Keratinocyte (primary cell): ENCODE measurements around the gene SCGB1A1. TPM values are rescaled to one million over a fixed set of nuclear protein-coding genes. Genes with fewer than 3 reads are reported as not detected.

Experiments
- DNase-seq: peaks from one replicate; pipeline ENCODE4 v3.0.0-alpha.2; 2011; ENCODE audit warnings: low read depth, missing footprints, low spot score
- FAIRE-seq: peaks from 2 replicates; lab custom pipeline; 2011; peaks lifted over from hg19 to GRCh38; lab: Jason Lieb, UNC
- H2AFZ ChIP-seq: 2 replicates; pipeline ENCODE4 v1.6.0; 2012; ENCODE audit warnings: low read length, control low read depth, inconsistent platforms; ENCODE audit not compliant: control insufficient read depth
- H3K27ac ChIP-seq: 2 replicates; pipeline ENCODE4 v1.5.1; 2011; ENCODE audit warnings: low read length; ENCODE audit not compliant: control insufficient read depth, insufficient read depth
- H3K27me3 ChIP-seq: 3 replicates; pipeline ENCODE4 v1.6.0; 2011; ENCODE audit warnings: low read length; ENCODE audit not compliant: control insufficient read depth, insufficient read depth; ENCODE audit errors: extremely low read depth
- H3K36me3 ChIP-seq, 2 experiments: 2 replicates in 1 of 2; 3 replicates in 1 of 2; pipeline ENCODE4 v1.5.1; 2011; ENCODE audit warnings: low read length in 2 of 2, mild to moderate bottlenecking in 1 of 2; ENCODE audit not compliant: control insufficient read depth in 2 of 2, insufficient read depth in 2 of 2; ENCODE audit errors: extremely low read depth in 1 of 2
- H3K4me1 ChIP-seq: 3 replicates; pipeline ENCODE4 v1.5.1; 2011; ENCODE audit warnings: low read length; ENCODE audit not compliant: control insufficient read depth, insufficient read depth; ENCODE audit errors: extremely low read depth
- H3K4me2 ChIP-seq: 3 replicates; pipeline ENCODE4 v1.6.0; 2011; ENCODE audit warnings: low read depth, low read length; ENCODE audit not compliant: control insufficient read depth, insufficient read depth; ENCODE audit errors: extremely low read depth
- H3K4me3 ChIP-seq, 3 experiments: fragments of 200-600 bp in 1 of 3; sonication (generic) in 1 of 3; 2 replicates in 2 of 3; 3 replicates in 1 of 3; pipeline ENCODE4 v1.5.1; 2011 to 2016; ENCODE audit warnings: low read length in 3 of 3, mild to moderate bottlenecking in 3 of 3, control low read depth in 2 of 3, inconsistent platforms in 1 of 3, low read depth in 1 of 3, mixed read lengths in 1 of 3, mixed run types in 1 of 3, moderate library complexity in 1 of 3; ENCODE audit not compliant: control insufficient read depth in 2 of 3, insufficient read depth in 2 of 3; ENCODE audit errors: extremely low read depth in 1 of 3
- H3K79me2 ChIP-seq: 2 replicates; pipeline ENCODE4 v1.6.0; 2012; ENCODE audit warnings: low read length; ENCODE audit not compliant: control insufficient read depth, insufficient read depth
- H3K9ac ChIP-seq: 3 replicates; pipeline ENCODE4 v1.6.0; 2011; ENCODE audit warnings: low read length; ENCODE audit not compliant: control insufficient read depth, insufficient read depth; ENCODE audit errors: extremely low read depth
- H3K9me1 ChIP-seq: 3 replicates; pipeline ENCODE4 v1.6.0; 2011; ENCODE audit warnings: low read length; ENCODE audit not compliant: control insufficient read depth, insufficient read depth; ENCODE audit errors: extremely low read depth
- H3K9me3 ChIP-seq: 2 replicates; pipeline ENCODE4 v1.5.1; 2012; ENCODE audit warnings: low read depth, low read length; ENCODE audit not compliant: control insufficient read depth
- H4K20me1 ChIP-seq: 3 replicates; pipeline ENCODE4 v1.6.0; 2011; ENCODE audit warnings: low read length; ENCODE audit not compliant: control insufficient read depth, insufficient read depth; ENCODE audit errors: extremely low read depth
- EZH2 ChIP-seq: IDR thresholded peaks from one replicate; pipeline ENCODE4 v1.6.1; 2012; ENCODE audit warnings: inconsistent platforms, mild to moderate bottlenecking, low read length, moderate library complexity
- dilution Hi-C: fragments of 300-500 bp; cut with MboI; formaldehyde crosslinking; loops from one replicate; pipeline ENCODE4 v1.7.0; 2020; ENCODE audit warnings: low sequenced_read_pairs; ENCODE audit not compliant: extremely low pct_ligation_motif_present
- polyA plus RNA-seq, 5 experiments: library from polyadenylated mRNA; depleted of rRNA in 3 of 5; stranded (reverse) in 3 of 5; stranded (forward) in 1 of 5; unstranded in 1 of 5; fragments of >200 nt; gene quantifications; 1 replicate in 1 of 5; 2 replicates in 3 of 5; 3 replicates in 1 of 5; pipeline versions ENCODE4 v1.2.1 to v1.2.3, GENCODE V29; 2011 to 2012; ENCODE audit warnings: missing spikeins in 2 of 5, low read depth in 1 of 5, low replicate concordance in 1 of 5
- TF ChIP-seq, protein P1 (sequence below), 3 experiments: IDR thresholded peaks in 1 of 3; conservative IDR thresholded peaks in 1 of 3; optimal IDR thresholded peaks in 1 of 3; 2 replicates in 2 of 3; 3 replicates in 1 of 3; pipeline versions ENCODE3 to v1.5.1; 2011; ENCODE audit warnings: low read length in 3 of 3, mild to moderate bottlenecking in 3 of 3, moderate library complexity in 2 of 3, control low read depth in 1 of 3, inconsistent platforms in 1 of 3; ENCODE audit not compliant: insufficient read depth in 2 of 3; ENCODE audit errors: extremely low read depth in 1 of 3

The SCGB1A1 gene
- polyA plus RNA-seq, 1 donor (not counting 4 experiments of a cell fraction or from before 2014, with no cell fraction given), result not detected

DNA sequence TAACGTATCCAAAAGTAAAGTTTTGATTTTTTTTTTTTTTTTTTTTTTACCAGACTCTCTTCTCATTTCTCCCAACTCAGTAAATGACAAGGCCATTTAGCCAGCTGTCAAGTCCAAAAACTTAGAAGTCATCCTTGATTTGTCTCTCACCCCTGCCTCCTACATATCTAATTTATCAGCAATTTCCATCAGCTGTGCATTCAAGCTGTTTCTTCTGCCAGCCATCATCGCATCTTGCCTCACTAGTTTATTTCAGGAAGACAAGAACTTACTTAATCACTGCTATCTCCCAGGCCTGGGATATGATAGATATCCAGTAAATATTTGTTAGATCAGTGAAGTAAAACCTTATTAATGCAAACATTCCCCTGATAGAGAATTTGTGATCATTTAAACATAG lies 47.6 kb downstream of the SCGB1A1 start:
- TF ChIP-seq, protein P1, sequence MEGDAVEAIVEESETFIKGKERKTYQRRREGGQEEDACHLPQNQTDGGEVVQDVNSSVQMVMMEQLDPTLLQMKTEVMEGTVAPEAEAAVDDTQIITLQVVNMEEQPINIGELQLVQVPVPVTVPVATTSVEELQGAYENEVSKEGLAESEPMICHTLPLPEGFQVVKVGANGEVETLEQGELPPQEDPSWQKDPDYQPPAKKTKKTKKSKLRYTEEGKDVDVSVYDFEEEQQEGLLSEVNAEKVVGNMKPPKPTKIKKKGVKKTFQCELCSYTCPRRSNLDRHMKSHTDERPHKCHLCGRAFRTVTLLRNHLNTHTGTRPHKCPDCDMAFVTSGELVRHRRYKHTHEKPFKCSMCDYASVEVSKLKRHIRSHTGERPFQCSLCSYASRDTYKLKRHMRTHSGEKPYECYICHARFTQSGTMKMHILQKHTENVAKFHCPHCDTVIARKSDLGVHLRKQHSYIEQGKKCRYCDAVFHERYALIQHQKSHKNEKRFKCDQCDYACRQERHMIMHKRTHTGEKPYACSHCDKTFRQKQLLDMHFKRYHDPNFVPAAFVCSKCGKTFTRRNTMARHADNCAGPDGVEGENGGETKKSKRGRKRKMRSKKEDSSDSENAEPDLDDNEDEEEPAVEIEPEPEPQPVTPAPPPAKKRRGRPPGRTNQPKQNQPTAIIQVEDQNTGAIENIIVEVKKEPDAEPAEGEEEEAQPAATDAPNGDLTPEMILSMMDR (optimal IDR thresholded peaks at IDR 0.05 in 1 of 3, IDR thresholded peaks at IDR 0.05 in 1 of 3, conservative IDR thresholded peaks at IDR 0.05 in 1 of 3; ENCODE audit: extremely low read depth in 1 of 3, insufficient read depth in 2 of 3, low read length in 3 of 3), result no peak
- no peak for TF ChIP-seq EZH2
- Histone ChIP-seq H3K79me2 (no peaks in the 10 kb centered on the region), H3K4me3 (no peak overlapping the region), H3K9me3 (no peaks in the 10 kb centered on the region), H3K27me3 (no peaks in the 10 kb centered on the region), H3K4me2 (no peak overlapping the region), H3K4me1 (no peaks in the 10 kb centered on the region), H3K27ac (no peak overlapping the region), H4K20me1 (no peaks in the 10 kb centered on the region), H2AFZ (no peak overlapping the region), H3K9me1 (no peaks in the 10 kb centered on the region), H3K9ac (no peak overlapping the region), H3K36me3 (no peaks in the 10 kb centered on the region)
- dilution Hi-C loops, result no loop called here
- FAIRE-seq (no peak), DNase-seq (no peak)

DNA sequence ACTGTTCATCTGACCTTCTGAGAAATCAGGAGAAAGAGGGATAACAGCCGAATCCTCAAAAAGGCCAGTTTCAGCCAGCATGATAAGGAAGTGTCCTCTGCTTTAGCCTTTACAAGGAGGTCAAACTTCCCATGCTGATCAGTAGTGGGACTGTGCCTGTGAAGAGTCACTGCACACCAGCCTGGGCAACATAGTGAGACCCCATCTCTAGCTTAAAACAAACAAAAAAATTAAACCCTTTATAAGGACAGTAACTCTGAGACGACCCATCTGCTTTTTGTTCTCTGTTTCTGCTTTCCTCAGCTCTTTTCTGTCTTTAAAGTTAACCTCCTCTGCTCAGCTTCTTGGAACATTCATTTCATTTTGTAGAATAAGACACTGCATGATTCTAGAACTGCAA lies 49.7 kb downstream of the SCGB1A1 start:
- dilution Hi-C loops, result no loop called here
- no peak for FAIRE-seq
- Histone ChIP-seq H3K4me3 (no peak overlapping the region), H4K20me1 (no peaks in the 10 kb centered on the region), H3K4me1 (peaks cover 7% of the 10 kb centered on the region), H3K36me3 (no peaks in the 10 kb centered on the region), H3K9me3 (no peaks in the 10 kb centered on the region), H3K27ac (no peak overlapping the region), H3K9me1 (no peaks in the 10 kb centered on the region), H3K4me2 (no peak overlapping the region), H2AFZ (no peak overlapping the region), H3K9ac (no peak overlapping the region), H3K27me3 (no peaks in the 10 kb centered on the region), H3K79me2 (no peaks in the 10 kb centered on the region)
- TF ChIP-seq, protein P1 (optimal IDR thresholded peaks at IDR 0.05 in 1 of 3, IDR thresholded peaks at IDR 0.05 in 1 of 3, conservative IDR thresholded peaks at IDR 0.05 in 1 of 3; ENCODE audit: extremely low read depth in 1 of 3, insufficient read depth in 2 of 3, low read length in 3 of 3), result no peak
- no peak for TF ChIP-seq EZH2
- no peak for DNase-seq
